AG04449 (cell line): ENCODE data around the gene APLF.
"Not testable (repeated sequence)": the region's sequence is repeated elsewhere in the genome, so short reads cannot be mapped to it uniquely, and the experiment has no call there.

Experiments
- CTCF ChIA-PET: fragments of 350-600 bp; formaldehyde crosslinking; extraction: SDS; loops from one replicate; lab custom pipeline; 2021; ENCODE audit warnings: antibody characterized with exemption; lab: Yijun Ruan, JAX
- POLR2A ChIA-PET: fragments of 400-600, 350-600 bp; formaldehyde crosslinking; extraction: SDS; loops from one replicate; lab custom pipeline; 2020; ENCODE audit warnings: antibody characterized with exemption, inconsistent platforms; lab: Yijun Ruan, JAX
- DNase-seq: peaks from one replicate; pipeline ENCODE4 v3.0.0-alpha.2; 2010; ENCODE audit warnings: low read depth, low spot score
- H3K4me3 ChIP-seq: 2 replicates; pipeline ENCODE4 v1.5.1; 2011; ENCODE audit warnings: low read depth, mild to moderate bottlenecking, control low read depth, low read length
- CTCF ChIP-seq: IDR thresholded peaks from one replicate; pipeline ENCODE4 v1.5.1; 2011; ENCODE audit warnings: mild to moderate bottlenecking, moderate library complexity, low read length, control low read depth, inconsistent platforms; ENCODE audit not compliant: insufficient read depth; ENCODE audit errors: missing control alignments

The APLF gene

GRCh38 chr2:68436270-68436669 is 31.1 kb upstream of the APLF start:
- no peak overlapping the region for H3K4me3 ChIP-seq
- DNase-seq: no peak
- TF ChIP-seq CTCF: no peak
- POLR2A ChIA-PET: no interaction called here
- CTCF ChIA-PET: interaction anchor here (0.9 to 1.9 kb wide), 4 partner anchors 12 to 314 kb away, joined by 3 to 8 read pairs (median 3); no protein-coding TSS in a partner anchor

- POLR2A ChIA-PET: no interaction called here
- CTCF ChIA-PET: interaction anchor here (1.0 to 7.4 kb wide), 6 partner anchors 8 to 316 kb away, joined by 3 to 113 read pairs (median 8); no protein-coding TSS in a partner anchor
Measured at GRCh38 chr2:68438455-68439303, 28.7 kb upstream of the APLF start.

GRCh38 chr2:68441179-68441993 is 26.0 kb upstream of the APLF start:
- ChIA-PET CTCF (interaction anchor here (0.6 to 7.4 kb wide), 52 partner anchors 10 to 675 kb away, joined by 3 to 113 read pairs (median 5); partner anchors contain the start of genes C1D, CNRIP1, FBXO48 and PPP3R1), POLR2A (interaction anchor here (0.5 kb wide), 1 partner anchor 246 kb away, joined by 3 read pairs; no protein-coding TSS in a partner anchor)
- no peak for DNase-seq
- H3K4me3 ChIP-seq: no peak overlapping the region
- TF ChIP-seq CTCF: peak; percentile 79

More at GRCh38 chr2:68438455-68439303, 28.7 kb upstream of the APLF start:
- no peak for TF ChIP-seq CTCF
- no peak for DNase-seq
- no peak overlapping the region for H3K4me3 ChIP-seq

- H3K4me3 ChIP-seq: no peak overlapping the region
- CTCF ChIA-PET: interaction anchor here (0.6 to 7.4 kb wide), 49 partner anchors 11 to 676 kb away, joined by 3 to 113 read pairs (median 5); partner anchors contain the start of genes C1D, CNRIP1, FBXO48 and PPP3R1
- DNase-seq: no peak
- no peak for TF ChIP-seq CTCF
- POLR2A ChIA-PET: no interaction called here
Measured at GRCh38 chr2:68441994-68442322, 25.4 kb upstream of the APLF start.

- DNase-seq, POLR2A ChIA-PET, CTCF ChIA-PET, H3K4me3 ChIP-seq: not testable (repeated sequence)
Measured at GRCh38 chr2:68446425-68446824, 21.0 kb upstream of the APLF start.

- ChIA-PET CTCF (interaction anchor here (2.5 kb wide), 1 partner anchor 325 kb away, joined by 8 read pairs; no protein-coding TSS in a partner anchor), POLR2A (no interaction called here)
- TF ChIP-seq CTCF: no peak
- no peak for DNase-seq
- H3K4me3 ChIP-seq: no peak overlapping the region
Measured at GRCh38 chr2:68447118-68447517, 20.3 kb upstream of the APLF start.
